AG20443 (cell line): Measurements from ENCODE around the gene ATP5F1A.
"Not testable (repeated sequence)": the region's sequence is repeated elsewhere in the genome, so short reads cannot be mapped to it uniquely, and the experiment has no call there.

Source experiments
- DNase-seq: peaks from one replicate; pipeline ENCODE4 v3.0.0; 2012; ENCODE audit warnings: low spot score, mixed read lengths

The ATP5F1A gene

GRCh38 chr18:46097801-46098615 lies at the start of gene ATP5F1A:
Gene ATP5F1A (minus strand): TSS chr18:46098296. CDS start chr18:46098231, 65 bp downstream.
- peak; percentile 94 for DNase-seq

- DNase-seq, result no peak
These were observed 43.1 kb upstream of the ATP5F1A start for GRCh38 chr18:46141199-46141598.

- no peak for DNase-seq
These were observed 42.1 kb upstream of the ATP5F1A start for GRCh38 chr18:46140173-46140572.

- DNase-seq, result peak; percentile 35
These were observed 37.0 kb upstream of the ATP5F1A start for GRCh38 chr18:46134920-46135675.

- DNase-seq, result no peak
These were observed 35.4 kb upstream of the ATP5F1A start for GRCh38 chr18:46133534-46133933.

- not testable (repeated sequence) for DNase-seq
These were observed 32.5 kb upstream of the ATP5F1A start for GRCh38 chr18:46130549-46130948.

- DNase-seq, result no peak
These were observed 32.0 kb upstream of the ATP5F1A start for GRCh38 chr18:46130061-46130460.

- DNase-seq, result not testable (repeated sequence)
These were observed 28.5 kb upstream of the ATP5F1A start for GRCh38 chr18:46126625-46127024.

GRCh38 chr18:46113751-46114150 lies 15.7 kb upstream of the ATP5F1A start:
- DNase-seq, result no peak

GRCh38 chr18:46110406-46110805 lies 12.3 kb upstream of the ATP5F1A start:
- no peak for DNase-seq

GRCh38 chr18:46109386-46109785 lies 11.3 kb upstream of the ATP5F1A start:
- no peak for DNase-seq

GRCh38 chr18:46104128-46104911 lies 6.2 kb upstream of the ATP5F1A start, which contains the start of gene HAUS1:
Gene HAUS1 (plus strand): TSS chr18:46104385. CDS start chr18:46104412, 27 bp downstream.
- DNase-seq, result peak; percentile 96

- no peak for DNase-seq
These were observed 1.4 kb upstream of the ATP5F1A start for GRCh38 chr18:46099463-46099862.

GRCh38 chr18:46098616-46098933 lies 479 bp upstream of the ATP5F1A start:
- no peak for DNase-seq

GRCh38 chr18:46097431-46097800 lies 680 bp downstream of the ATP5F1A start:
- no peak for DNase-seq

- peak; percentile 24 for DNase-seq
These were observed 1.3 kb downstream of the ATP5F1A start for GRCh38 chr18:46096651-46097300.

- DNase-seq, result no peak
These were observed 2.6 kb downstream of the ATP5F1A start for GRCh38 chr18:46095532-46095931.

GRCh38 chr18:46088501-46088900 lies 9.6 kb downstream of the ATP5F1A start:
- DNase-seq, result not testable (repeated sequence)

GRCh38 chr18:46084431-46084830 lies 13.7 kb downstream of the ATP5F1A start:
- DNase-seq, result no peak

GRCh38 chr18:46080156-46080555 lies 17.9 kb downstream of the ATP5F1A start:
- DNase-seq, result no peak

- no peak for DNase-seq
These were observed 18.8 kb downstream of the ATP5F1A start for GRCh38 chr18:46079336-46079735.
